Measurements from ENCODE around the gene SIPA1L3. TPM values are rescaled to one million over a fixed set of nuclear protein-coding genes. Genes with fewer than 3 reads are reported as not detected.

SIPA1L3 gene
- total RNA-seq, 2 donors from 2014 or later: 10.9 to 20.5 TPM

DNA sequence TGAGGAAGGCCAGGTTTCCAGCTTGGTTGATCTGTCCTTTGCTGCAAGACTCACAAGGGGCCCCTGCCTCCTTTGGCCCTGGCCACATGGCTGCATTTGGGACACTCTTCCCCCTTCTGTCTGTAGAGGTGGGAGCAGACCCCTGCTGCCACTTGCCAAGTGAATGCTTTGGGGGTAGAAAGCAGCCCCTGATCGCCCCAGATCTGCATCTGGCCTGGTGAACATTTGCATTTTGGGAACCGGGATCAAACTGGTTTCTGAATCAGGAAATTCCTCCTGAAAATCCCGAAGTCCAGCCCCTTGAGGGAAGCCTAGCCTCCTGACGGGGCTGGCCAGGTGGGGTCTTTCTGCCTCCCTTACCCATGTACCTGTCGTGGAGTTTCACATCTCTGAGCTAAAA lies 302.1 kb downstream of the SIPA1L3 start:
- no peak for ATAC-seq
- Mint-ChIP-seq H3K36me3 (peaks cover 4 to 10% of the 10 kb centered on the region in 2 donors), H3K9me3 (no peaks in the 10 kb centered on the region), H3K27ac (no peak overlapping the region)
- no peak for DNase-seq (ENCODE audit: low spot score in 2 of 2)

DNA sequence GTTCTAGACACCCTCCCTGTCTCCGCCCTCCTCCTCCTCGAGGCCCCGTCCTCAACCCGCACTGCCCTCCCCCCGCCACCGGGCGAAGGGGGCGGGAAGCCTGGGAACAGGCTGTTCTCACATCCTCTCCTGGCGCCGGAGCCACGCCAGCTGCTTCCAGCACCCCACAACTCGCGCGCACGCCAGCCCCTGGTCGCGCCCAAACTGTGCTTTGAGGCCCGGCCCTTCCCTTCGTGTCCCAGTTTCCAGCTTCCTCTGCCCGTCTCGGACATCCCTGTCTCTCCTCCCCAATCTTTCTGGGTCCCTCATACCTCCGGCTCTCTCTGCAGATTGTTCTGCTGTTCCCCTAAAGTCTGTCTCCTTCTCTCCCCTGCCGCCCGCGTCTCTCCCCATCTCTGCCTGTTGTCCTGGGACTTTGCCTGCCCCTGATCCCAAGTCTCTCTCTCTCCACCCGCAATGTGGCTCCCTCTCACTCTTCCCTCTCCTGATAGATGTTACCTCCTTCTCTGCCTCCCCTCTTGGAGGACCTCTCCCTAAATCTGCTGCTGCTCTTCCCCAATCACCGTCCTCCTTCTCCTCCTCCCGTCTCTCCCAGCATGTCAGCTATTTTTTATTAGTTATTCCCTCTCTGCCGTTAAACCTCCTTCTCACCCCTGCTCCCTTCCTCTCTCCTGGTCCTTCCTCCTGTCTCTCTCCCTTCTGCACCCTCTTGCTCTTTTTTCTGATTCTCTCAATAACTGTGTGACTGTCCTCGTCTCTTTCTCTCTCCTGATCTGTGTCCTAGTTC lies 302.9 kb downstream of the SIPA1L3 start:
- ATAC-seq: no peak
- DNase-seq (ENCODE audit: low spot score in 2 of 2): no peak
- H3K36me3 Mint-ChIP-seq: peaks cover 4 to 10% of the 10 kb centered on the region in 2 donors
- H3K9me3 Mint-ChIP-seq: no peaks in the 10 kb centered on the region
- H3K27ac Mint-ChIP-seq: no peak overlapping the region

DNA sequence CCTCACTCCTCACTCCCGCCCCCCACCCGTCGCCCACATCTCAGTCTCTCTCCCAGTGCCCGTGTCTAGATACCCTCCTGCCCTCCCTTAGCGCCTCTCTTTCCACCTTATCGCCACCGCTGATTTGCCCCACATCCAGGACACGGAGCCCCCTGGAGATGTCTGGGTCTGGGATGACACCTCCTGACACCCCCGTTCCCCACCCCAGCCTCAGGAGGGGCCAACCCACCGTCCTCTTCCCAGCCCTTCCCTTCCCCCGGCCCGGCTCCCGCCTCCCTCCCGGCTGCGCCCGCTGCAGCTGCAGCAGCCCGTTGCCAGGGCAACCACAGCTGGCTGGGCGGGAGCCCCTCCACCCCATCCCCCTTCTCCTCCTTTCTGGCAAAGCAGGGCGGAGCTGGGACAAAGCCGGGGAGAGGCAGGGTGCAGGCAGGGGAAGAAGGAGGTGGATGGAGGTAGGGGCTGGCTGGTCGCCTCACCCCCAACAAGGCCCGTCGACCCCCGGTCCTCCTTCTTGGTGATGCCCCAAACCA lies 303.5 kb downstream of the SIPA1L3 start:
- ATAC-seq: no peak
- Mint-ChIP-seq H3K9me3 (no peaks in the 10 kb centered on the region), H3K27ac (no peak overlapping the region), H3K36me3 (peaks cover 4 to 10% of the 10 kb centered on the region in 2 donors)
- no peak for DNase-seq (ENCODE audit: low spot score in 2 of 2)

GRCh38 chr19:38211151-38211591 lies 304.2 kb downstream of the SIPA1L3 start:
- peaks cover 4 to 10% of the 10 kb centered on the region in 2 donors for H3K36me3 Mint-ChIP-seq

GRCh38 chr19:38211766-38212165 lies 304.8 kb downstream of the SIPA1L3 start:
- Mint-ChIP-seq H3K9me3 (no peaks in the 10 kb centered on the region), H3K36me3 (peaks cover 4 to 10% of the 10 kb centered on the region in 2 donors), H3K27ac (no peak overlapping the region)
- DNase-seq (ENCODE audit: low spot score in 2 of 2) (no peak), ATAC-seq (no peak)

More at GRCh38 chr19:38211151-38211591, 304.2 kb downstream of the SIPA1L3 start:
- ATAC-seq (no peak), DNase-seq (ENCODE audit: low spot score in 2 of 2) (no peak)
- Mint-ChIP-seq H3K9me3 (no peaks in the 10 kb centered on the region), H3K27ac (no peak overlapping the region)

DNA sequence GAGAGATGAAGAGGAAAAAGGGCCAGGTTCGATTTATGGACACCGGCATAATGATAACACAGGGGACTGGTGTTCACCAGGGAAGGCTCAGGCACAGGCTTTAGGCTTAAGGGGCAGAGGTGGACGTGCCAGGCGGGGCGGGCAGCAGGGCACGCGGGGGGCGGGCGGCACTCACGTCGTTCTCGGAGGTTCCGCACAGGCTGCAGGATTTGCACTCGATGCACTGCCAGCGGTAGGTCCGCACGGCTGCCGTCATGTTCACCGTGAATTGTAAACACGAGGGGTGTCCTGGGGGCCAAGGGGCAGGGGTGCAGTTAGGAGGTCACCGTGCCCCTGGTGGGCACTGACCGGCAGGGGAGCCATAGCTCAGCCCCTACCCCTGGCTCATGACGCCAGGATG lies 306.5 kb downstream of the SIPA1L3 start:
- DNase-seq (ENCODE audit: low spot score in 2 of 2) (no peak), ATAC-seq (no peak)
- Mint-ChIP-seq H3K36me3 (peaks cover 4 to 10% of the 10 kb centered on the region in 2 donors), H3K9me3 (no peaks in the 10 kb centered on the region), H3K27ac (peak overlapping the region; percentile 86 to 90)

DNA sequence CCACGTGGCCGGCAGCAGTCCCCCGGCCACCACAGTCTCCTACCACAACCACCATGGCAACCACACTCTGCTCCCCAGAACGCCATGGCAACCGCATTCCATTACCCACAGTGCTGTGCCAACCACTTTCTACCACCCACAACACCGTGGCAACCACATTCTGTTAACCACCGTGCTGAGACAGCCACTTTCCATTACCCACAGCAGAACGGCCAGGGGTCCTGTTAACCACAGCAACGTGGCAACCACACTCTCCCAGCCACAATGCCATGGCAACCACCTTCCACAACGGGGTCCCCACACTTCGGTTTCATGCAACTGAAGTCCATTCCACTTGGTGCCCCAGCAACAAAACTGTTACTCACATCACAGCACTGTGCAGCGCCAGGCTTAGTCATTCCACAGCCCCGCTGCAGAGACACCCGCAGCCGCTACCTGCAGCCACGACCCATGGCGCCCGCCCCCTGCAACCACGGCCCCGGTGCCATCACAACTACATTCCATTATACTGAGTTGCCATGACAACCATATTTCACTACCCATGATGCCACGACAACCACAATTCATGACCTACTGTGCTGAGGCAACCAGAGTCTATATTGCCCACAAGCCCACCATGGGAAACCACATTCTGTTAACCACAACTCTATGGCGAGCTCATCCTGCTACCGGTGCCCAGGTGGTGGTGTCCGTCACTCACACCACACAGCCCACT lies 307.1 kb downstream of the SIPA1L3 start:
- H3K36me3 Mint-ChIP-seq: peaks cover 4 to 10% of the 10 kb centered on the region in 2 donors
- peak overlapping the region; percentile 90 to 100 for H3K27ac Mint-ChIP-seq
- H3K9me3 Mint-ChIP-seq: no peaks in the 10 kb centered on the region
- DNase-seq (ENCODE audit: low spot score in 2 of 2) (peak; percentile 81 to 88), ATAC-seq (peak; percentile 92 to 95)

GRCh38 chr19:38216785-38217641 lies 310.0 kb downstream of the SIPA1L3 start:
- no peak overlapping the region for H3K27ac Mint-ChIP-seq
- no peak for DNase-seq (ENCODE audit: low spot score in 2 of 2)
- ATAC-seq: no peak
- no peaks in the 10 kb centered on the region for H3K9me3 Mint-ChIP-seq
- H3K36me3 Mint-ChIP-seq: peaks cover 4 to 6% of the 10 kb centered on the region in 2 donors

DNA sequence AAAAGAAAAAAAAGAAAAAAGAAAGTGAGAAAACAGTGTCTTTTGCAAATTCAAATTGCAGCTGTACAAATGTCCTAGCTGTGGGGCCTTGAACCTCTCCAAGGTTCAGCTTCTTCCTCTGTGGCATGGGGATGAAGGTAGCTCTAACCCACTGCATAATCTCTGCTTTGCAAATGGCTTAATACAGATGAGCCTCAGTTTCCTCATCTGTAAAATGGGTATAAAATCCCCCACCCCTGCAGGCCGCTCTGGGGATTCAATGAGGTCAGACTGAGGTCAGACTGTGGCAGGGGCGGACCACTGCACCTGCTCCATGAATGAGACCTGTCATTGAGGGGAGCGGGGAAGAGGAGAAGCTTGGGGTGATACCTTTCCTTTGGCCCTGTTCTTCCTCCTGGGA lies 311.2 kb downstream of the SIPA1L3 start:
- ATAC-seq: no peak
- Mint-ChIP-seq H3K9me3 (no peaks in the 10 kb centered on the region), H3K27ac (no peak overlapping the region), H3K36me3 (peaks cover 9 to 10% of the 10 kb centered on the region in 2 donors)
- no peak for DNase-seq (ENCODE audit: low spot score in 2 of 2)

GRCh38 chr19:38219221-38219620 lies 312.2 kb downstream of the SIPA1L3 start:
- Mint-ChIP-seq H3K9me3 (no peaks in the 10 kb centered on the region), H3K27ac (no peak overlapping the region), H3K36me3 (peaks cover 9 to 14% of the 10 kb centered on the region in 2 donors)
- no peak for DNase-seq (ENCODE audit: low spot score in 2 of 2)
- ATAC-seq: no peak

GRCh38 chr19:38221421-38221820 lies 314.4 kb downstream of the SIPA1L3 start:
- DNase-seq (ENCODE audit: low spot score in 2 of 2) (no peak), ATAC-seq (no peak)
- no peak overlapping the region for H3K27ac Mint-ChIP-seq
- H3K36me3 Mint-ChIP-seq: peaks cover 9 to 14% of the 10 kb centered on the region in 2 donors
- H3K9me3 Mint-ChIP-seq: no peaks in the 10 kb centered on the region

DNA sequence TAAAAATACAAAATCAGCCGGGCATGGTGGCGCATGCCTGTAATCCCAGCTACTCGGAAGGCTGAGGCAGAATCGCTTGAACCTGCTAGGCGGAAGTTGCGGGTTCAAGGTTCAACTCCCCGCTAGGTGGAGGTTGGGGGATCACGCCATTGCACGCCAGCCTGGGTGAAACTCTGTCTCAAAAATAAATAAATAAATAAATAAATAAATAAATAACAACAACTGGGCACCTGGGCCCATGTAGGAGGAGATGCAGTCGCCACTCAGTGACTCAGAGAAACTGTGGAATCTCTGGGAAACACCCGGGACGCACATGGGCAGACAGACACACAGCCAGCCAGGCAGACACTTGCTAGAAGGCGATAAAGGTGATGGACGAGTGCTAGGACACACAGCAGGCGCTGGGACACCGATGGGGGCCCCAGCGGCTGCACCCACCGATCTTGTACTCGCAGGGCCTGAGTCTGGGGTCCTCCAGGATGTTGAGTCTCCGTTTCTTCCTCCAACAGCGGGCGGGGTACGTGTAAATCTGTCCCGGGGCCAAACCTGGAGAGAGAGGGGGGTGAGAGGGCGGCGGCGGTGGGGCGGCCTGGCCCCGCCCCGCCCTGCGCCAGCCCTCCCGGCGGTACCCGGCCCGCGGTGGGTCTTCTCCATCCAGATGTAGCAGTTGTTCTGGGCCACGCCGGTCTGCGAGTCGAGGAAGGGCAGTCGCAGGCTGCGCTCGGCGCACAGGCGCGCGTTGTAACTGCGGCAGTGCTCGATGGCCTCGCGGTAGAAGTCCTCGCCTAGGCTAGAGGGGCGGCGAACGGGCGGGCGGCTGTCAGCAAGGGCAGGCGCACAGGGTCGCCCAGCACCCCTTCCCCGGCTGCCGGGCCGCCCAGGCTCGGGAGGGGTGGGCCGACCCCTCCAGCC lies 315.2 kb downstream of the SIPA1L3 start:
- DNase-seq (ENCODE audit: low spot score in 2 of 2) (no peak), ATAC-seq (no peak)
- peaks cover 9 to 14% of the 10 kb centered on the region in 2 donors for H3K36me3 Mint-ChIP-seq
- H3K9me3 Mint-ChIP-seq: no peaks in the 10 kb centered on the region
- no peak overlapping the region for H3K27ac Mint-ChIP-seq

DNA sequence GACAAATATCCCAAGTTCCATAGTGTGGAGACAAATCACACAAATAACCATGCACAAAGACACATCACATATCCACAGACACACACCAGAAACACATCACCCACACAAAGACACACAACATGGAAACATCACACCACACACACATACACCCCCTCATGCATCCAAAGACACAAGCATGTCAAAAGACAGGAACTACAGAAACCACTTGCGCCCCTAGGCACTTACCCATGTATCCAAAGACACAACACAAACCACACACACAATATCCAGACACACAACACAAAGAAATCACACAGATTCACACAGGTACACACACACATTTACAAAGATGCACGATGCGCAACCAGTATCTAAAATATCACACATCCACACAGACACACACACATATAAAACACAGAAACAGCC lies 316.1 kb downstream of the SIPA1L3 start:
- Mint-ChIP-seq H3K9me3 (no peaks in the 10 kb centered on the region), H3K36me3 (peaks cover 9 to 14% of the 10 kb centered on the region in 2 donors), H3K27ac (no peak overlapping the region)
- ATAC-seq (no peak), DNase-seq (ENCODE audit: low spot score in 2 of 2) (no peak)

GRCh38 chr19:38223617-38224013 lies 316.6 kb downstream of the SIPA1L3 start:
- no peak for DNase-seq (ENCODE audit: low spot score in 2 of 2)
- Mint-ChIP-seq H3K27ac (no peak overlapping the region), H3K9me3 (no peaks in the 10 kb centered on the region), H3K36me3 (peaks cover 9 to 14% of the 10 kb centered on the region in 2 donors)
- no peak for ATAC-seq

DNA sequence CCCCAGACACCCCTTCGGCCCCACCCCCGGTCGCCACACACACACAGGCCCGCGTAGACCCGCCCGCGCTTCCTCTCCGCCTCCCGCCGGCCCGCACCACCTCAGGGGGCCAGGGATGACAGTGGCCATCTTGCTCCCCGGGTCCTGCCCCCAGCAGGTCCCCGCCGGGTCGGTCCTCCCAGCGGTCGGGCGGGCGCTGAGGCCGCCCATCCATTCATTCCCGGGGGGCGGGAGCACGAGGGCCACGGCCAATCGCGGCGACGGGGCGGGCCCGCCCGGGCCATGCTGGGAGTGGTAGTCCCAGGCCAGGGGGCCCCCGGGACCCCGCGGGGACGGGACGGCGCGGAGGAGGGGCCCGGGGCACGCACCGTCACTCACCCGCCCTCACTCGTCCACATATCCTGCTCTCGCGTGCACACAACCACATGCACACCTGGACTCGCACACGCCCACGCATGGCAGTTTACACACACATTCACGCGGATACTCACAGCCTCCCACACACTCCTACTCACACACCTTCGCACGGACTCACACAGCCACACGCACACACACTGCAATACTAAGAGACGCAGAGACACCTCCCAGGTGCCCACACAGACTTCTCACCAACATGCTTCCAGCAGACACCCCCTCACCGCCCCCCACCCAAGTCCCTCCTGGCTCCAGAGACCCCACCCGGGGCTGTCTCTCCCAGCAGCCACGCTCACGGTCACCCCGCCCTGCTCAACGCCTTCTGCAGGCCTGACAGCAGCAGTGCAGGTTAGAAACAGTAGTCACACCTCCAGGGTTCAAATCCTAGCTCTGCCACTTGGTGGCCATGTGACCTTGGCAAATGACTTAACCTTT lies 317.2 kb downstream of the SIPA1L3 start, which contains the start of gene DPF1:
DPF1 (minus strand) TSS at position 209 of the 849 bp plus-strand sequence; CDS start at position 129, 80 bp downstream.
- H3K9me3 Mint-ChIP-seq: no peaks in the 10 kb centered on the region
- DNase-seq (ENCODE audit: low spot score in 2 of 2) (peak in 1 of 2 donors; percentile 75), ATAC-seq (peak; percentile 48 to 86)
- H3K36me3 Mint-ChIP-seq: peaks cover 9 to 14% of the 10 kb centered on the region in 2 donors
- H3K27ac Mint-ChIP-seq: no peak within 1 kb of the TSS
